ENCODE measurements around the gene GRHPR.

Gene GRHPR

DNA sequence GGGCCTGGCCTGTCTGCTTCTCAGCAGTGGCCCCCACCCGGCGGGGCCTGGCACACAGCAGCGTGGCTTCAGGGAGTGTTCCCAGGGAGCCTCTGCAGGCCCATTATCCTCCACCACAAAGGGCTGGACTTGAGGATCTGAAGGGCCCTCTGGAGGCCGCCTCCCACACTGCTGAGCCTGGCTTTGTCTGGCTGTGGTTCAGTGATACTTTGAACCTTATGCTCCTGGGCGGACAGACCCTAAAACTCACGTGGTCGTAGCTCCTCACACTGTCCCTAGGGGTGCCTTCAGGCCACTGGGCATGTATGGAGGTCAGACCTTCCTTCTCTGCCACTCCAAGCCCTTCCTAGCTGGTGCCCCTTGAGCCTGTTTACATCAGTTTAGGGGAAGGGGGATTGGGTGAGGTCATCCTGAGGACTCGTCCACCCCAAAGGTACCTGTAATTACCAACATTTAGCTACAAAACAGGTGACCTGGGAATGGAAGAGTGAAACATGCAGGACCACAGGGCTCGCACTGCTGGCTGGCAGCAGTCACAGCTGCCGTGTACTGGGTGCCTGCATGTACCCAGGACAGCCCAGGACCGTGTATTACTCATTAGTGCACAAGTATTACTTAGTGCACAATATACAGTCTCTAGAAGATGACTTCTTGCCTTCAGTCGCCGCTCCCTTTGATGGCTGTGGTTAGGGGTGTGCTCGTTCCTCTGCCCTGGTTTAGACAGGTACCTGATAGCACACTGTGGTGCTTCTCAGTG, 8.5 kb downstream of the GRHPR start:
- ChIA-PET POLR2A (ENCODE audit: low non-redundant PET) (no interaction called here), CTCF (no interaction called here)
- H3K27ac ChIP-seq: peak overlapping the region; percentile 24

DNA sequence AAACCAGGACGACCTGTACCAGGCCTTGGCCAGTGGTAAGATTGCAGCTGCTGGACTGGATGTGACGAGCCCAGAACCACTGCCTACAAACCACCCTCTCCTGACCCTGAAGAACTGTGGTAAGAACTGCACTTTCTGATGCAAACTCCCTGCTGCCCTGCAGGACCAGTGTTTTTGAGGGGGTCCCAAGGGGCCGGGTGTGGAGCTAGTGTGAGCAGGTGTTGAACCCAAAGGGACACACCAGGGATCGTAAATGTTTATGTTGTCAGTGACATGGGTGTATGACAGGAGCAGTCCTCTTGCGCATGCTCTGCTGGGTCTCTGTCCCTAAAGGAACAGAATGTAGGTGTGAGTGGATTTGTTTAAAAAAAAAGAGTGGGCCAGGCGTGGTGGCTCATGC, 9.5 kb downstream of the GRHPR start:
- POLR2A ChIA-PET (ENCODE audit: low non-redundant PET): no interaction called here
- H3K27ac ChIP-seq: peak overlapping the region; percentile 57
- no peak for DNase-seq (ENCODE audit: low spot score)
- CTCF ChIA-PET: interaction anchor here (0.6 to 1.1 kb wide), 2 partner anchors 17 to 372 kb away, joined by 3 read pairs; no protein-coding TSS in a partner anchor
- TF ChIP-seq, protein P1, sequence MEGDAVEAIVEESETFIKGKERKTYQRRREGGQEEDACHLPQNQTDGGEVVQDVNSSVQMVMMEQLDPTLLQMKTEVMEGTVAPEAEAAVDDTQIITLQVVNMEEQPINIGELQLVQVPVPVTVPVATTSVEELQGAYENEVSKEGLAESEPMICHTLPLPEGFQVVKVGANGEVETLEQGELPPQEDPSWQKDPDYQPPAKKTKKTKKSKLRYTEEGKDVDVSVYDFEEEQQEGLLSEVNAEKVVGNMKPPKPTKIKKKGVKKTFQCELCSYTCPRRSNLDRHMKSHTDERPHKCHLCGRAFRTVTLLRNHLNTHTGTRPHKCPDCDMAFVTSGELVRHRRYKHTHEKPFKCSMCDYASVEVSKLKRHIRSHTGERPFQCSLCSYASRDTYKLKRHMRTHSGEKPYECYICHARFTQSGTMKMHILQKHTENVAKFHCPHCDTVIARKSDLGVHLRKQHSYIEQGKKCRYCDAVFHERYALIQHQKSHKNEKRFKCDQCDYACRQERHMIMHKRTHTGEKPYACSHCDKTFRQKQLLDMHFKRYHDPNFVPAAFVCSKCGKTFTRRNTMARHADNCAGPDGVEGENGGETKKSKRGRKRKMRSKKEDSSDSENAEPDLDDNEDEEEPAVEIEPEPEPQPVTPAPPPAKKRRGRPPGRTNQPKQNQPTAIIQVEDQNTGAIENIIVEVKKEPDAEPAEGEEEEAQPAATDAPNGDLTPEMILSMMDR (conservative IDR thresholded peaks at IDR 0.05; ENCODE audit: low read depth): no peak

More for the DNA sequence above, 8.5 kb downstream of the GRHPR start:
- no peak for DNase-seq (ENCODE audit: low spot score)
- TF ChIP-seq, protein P1 (conservative IDR thresholded peaks at IDR 0.05; ENCODE audit: low read depth): no peak; the same call in 1 of the 2 replicates

DNA sequence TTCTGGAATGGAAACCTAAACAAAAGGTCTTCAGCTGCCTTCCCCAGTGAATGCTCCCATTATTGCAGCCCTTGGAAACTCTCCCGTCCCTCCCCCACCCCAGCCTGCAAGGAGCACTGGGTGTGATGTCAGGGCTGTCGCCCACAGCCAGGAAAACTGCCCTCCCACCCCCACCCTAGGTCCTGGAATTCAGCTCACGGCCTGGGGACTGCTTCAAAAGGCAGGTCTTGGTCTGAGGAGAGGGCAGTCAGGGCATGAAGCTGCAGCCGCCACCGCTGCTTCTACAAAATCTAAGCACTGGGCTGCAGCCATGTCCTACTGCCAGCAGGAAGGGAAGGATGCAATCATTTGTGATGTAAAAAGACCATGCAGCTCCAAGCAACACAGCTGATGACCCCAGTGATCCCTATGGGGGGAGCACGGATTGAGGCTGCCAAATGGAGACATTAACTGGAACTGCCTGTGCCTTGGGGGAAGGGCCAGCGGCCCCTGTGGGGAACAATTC, 11.4 kb downstream of the GRHPR start:
- DNase-seq (ENCODE audit: low spot score): no peak
- ChIA-PET CTCF (no interaction called here), POLR2A (ENCODE audit: low non-redundant PET) (interaction anchor here (0.6 kb wide), 1 partner anchor 460 kb away, joined by 4 read pairs; no protein-coding TSS in a partner anchor)
- TF ChIP-seq, protein P1 (conservative IDR thresholded peaks at IDR 0.05; ENCODE audit: low read depth): no peak
- H3K27ac ChIP-seq: peak overlapping the region; percentile 57

DNA sequence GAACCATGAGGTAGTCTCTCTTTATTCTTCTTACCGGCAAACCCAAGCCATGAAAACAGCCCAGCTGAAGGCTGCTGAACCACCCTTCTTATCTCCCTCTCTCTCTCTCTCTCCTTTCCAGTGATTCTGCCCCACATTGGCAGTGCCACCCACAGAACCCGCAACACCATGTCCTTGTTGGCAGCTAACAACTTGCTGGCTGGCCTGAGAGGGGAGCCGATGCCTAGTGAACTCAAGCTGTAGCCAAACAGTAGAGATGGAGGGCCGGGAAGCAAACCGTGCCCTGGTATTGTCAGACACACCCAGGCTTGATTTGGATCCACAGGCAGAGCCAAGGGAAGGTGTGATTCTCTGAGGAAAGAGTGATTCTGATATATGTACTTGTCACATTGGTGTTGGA, 14.0 kb downstream of the GRHPR start:
- ChIA-PET POLR2A (ENCODE audit: low non-redundant PET) (interaction anchor here (0.7 kb wide), 1 partner anchor 14 kb away, joined by 3 read pairs; the partner anchor contains the start of gene GRHPR), CTCF (interaction anchor here (0.6 kb wide), 1 partner anchor 28 kb away, joined by 3 read pairs; no protein-coding TSS in a partner anchor)
- H3K27ac ChIP-seq: peak overlapping the region; percentile 7
- DNase-seq (ENCODE audit: low spot score): no peak
- TF ChIP-seq, protein P1 (conservative IDR thresholded peaks at IDR 0.05; ENCODE audit: low read depth): no peak

DNA sequence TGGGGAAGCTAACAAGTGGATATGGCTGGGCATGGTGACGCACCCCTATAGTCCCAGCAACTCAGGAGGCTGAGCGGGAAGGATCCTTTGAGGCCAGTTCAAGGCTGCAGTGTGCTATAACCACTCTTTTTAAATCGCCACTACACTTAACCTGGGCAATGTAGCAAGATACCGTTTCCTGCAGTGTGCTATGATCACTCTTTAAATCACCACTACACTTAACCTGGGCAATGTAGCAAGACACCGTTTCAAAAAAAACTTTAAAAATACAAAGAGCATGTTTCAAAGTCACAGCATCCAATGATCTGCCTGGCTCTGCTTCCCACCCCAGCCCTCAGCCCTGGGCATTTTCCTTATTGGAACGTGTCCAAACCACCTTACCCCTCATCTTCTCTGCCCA, 14.5 kb downstream of the GRHPR start:
- H3K27ac ChIP-seq: no peak overlapping the region; the same call in 1 of the 2 replicates
- DNase-seq (ENCODE audit: low spot score): no peak
- ChIA-PET POLR2A (ENCODE audit: low non-redundant PET) (no interaction called here), CTCF (no interaction called here)
- TF ChIP-seq, protein P1 (conservative IDR thresholded peaks at IDR 0.05; ENCODE audit: low read depth): no peak

DNA sequence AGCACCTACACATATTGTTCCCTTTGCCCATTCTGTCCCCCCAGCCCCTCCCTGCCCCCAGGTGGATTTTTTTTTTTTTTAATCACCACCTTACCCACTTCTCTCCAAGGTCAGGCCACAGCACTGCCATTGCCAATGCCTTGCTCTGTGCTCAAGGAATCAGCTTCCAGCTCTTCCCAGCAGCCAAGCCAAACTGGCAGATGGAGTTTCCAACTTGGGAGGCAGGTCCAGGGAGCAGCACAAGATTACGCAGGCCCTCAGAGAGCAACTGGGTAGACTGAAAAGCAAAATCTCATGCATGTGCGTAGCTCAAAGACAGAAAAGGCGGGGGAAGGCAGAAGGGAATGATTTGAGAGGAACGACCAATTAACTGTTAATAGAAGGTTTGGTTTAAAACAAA, 15.1 kb downstream of the GRHPR start:
- POLR2A ChIA-PET (ENCODE audit: low non-redundant PET): no interaction called here
- CTCF ChIA-PET: no interaction called here
- TF ChIP-seq, protein P1 (conservative IDR thresholded peaks at IDR 0.05; ENCODE audit: low read depth): no peak
- no peak for DNase-seq (ENCODE audit: low spot score)
- no peak overlapping the region for H3K27ac ChIP-seq
